Fibroblast of skin of abdomen (primary cell): ENCODE data around the gene B3GNT5. TPM values are rescaled to one million over a fixed set of nuclear protein-coding genes. Genes with fewer than 3 reads are reported as not detected.
"Not testable (repeated sequence)": the region's sequence is repeated elsewhere in the genome, so short reads cannot be mapped to it uniquely, and the experiment has no call there.

ENCODE experiments used
- DNase-seq: peaks from one replicate; pipeline ENCODE4 v3.0.0-alpha.2; 2013
- polyA plus RNA-seq, 2 experiments: library from polyadenylated mRNA; unstranded; fragments of 120-200 nt; gene quantifications; one replicate each; pipeline ENCODE4 v1.2.1, GENCODE V29; 2013; ENCODE audit not compliant: insufficient read length in 2 of 2

Gene B3GNT5
- 8.7 TPM for polyA plus RNA-seq (2013, experiment 1 of 2; ENCODE audit: insufficient read length)
- 9.2 TPM for polyA plus RNA-seq (2013, experiment 2 of 2; ENCODE audit: insufficient read length)

DNA sequence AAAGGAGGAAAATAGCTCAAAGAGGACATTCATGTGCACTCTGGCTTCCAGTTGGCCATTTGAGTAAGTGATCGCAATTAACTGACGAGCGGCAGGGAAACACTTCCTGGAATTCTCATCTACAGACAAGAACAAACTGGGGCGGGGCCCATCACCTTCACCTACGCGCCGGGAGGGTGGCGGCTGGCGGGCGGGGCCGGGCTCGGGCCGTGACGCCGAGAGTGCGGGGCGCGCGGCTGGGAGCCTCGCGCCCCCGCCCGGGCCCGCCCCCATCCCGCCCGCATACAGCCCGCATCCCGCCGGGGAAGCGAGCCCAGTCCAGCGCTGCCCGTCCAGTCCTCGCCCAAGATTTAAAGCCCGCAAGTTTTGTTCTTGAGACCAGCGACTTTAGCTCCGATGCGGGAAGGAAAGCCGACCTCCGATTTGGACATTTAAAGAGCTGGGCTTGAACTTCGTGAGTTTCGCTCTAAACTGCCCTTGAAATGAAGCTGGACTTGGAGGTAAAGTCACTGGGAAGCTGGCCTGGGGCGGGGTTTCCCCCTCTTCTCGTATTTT, at the start of gene B3GNT5:
Gene B3GNT5, plus strand, starts transcription at position 281 of the 555 bp plus-strand sequence. CDS start 16,546 bp downstream, outside the sequence.
- no peak for DNase-seq

GRCh38 chr3:183203670-183204069, 49.4 kb upstream of the B3GNT5 start:
- no peak for DNase-seq

DNA sequence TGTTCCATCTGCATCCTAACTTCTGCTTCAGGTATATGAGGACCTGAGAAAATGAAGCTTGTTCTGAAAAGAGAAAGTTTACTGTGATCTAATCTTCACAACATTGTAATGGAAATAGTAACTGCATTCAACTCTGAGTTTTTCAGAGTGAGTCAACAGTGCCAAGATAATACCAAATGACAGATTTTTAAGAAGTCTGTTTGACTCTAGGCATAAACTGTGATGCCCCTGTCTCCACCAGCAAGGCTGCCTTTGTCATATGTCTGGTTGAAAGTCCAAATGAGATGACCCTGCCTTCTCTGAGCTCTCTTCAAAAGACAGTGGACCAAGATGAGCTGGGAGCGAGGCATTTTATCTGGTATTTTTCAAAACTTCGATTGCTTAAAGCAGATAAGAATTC, 44.8 kb upstream of the B3GNT5 start:
- DNase-seq: no peak

- no peak for DNase-seq
These were observed 44.3 kb upstream of the B3GNT5 start for GRCh38 chr3:183208800-183209199.

DNA sequence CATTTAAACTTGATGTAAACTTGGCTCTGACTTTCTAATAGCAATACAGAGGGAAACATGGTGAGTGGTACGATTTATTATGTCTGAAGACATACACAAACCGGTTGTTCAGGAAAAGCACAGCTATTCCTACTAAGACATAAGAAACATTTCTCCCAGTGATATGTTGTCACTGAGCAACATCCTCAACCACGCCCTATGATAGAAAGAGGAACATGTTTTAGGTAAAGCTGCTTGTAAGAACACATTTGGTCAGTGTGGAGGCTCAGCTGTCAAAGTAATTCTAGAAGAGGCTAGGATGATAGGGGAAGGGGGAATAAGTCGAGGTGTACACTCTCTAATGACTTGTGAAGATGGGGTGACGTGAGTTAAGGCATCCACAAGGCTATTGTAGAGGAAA, 42.7 kb upstream of the B3GNT5 start:
- DNase-seq: no peak

- DNase-seq: no peak
These were observed 42.2 kb upstream of the B3GNT5 start for GRCh38 chr3:183210862-183211341.

DNA sequence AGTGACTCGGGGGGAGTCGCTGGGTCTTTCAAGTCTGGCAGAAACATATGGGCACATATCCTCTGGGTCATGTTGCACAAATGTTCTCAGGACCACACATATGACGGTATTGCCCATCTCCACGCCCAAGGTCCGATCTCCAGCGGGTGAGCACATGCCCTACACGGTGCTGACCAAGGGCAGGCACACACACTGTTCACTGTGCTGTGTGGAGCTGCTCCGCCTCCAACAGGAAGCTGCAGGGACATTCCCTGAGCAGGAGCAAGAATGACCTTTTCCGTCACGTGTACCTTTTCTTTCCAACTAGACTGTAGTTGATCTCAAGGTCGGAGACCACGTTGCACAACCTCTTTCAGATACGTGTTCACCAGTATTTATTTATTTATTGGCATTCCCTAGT, 41.7 kb upstream of the B3GNT5 start:
- no peak for DNase-seq

DNA sequence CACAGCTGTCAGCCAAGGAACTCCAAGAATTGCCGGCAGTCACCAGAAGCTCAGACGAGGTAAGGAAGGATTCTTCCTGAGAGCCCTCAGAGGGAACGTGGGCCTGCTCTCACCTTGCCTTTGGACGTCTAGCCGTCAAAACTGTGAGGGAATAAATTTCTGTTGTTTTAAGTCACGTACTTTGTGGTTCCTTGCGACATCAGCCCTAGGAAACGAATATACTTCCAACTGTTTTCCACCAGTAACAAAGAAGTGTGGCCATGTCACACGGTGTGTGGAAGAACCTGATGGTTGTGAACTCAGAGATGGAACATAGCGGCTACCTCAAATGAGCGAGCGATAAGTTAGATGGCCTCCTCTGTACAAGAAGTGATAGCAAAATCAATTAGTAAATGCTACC, 41.0 kb upstream of the B3GNT5 start:
- no peak for DNase-seq

GRCh38 chr3:183212565-183212964, 40.5 kb upstream of the B3GNT5 start:
- no peak for DNase-seq

DNA sequence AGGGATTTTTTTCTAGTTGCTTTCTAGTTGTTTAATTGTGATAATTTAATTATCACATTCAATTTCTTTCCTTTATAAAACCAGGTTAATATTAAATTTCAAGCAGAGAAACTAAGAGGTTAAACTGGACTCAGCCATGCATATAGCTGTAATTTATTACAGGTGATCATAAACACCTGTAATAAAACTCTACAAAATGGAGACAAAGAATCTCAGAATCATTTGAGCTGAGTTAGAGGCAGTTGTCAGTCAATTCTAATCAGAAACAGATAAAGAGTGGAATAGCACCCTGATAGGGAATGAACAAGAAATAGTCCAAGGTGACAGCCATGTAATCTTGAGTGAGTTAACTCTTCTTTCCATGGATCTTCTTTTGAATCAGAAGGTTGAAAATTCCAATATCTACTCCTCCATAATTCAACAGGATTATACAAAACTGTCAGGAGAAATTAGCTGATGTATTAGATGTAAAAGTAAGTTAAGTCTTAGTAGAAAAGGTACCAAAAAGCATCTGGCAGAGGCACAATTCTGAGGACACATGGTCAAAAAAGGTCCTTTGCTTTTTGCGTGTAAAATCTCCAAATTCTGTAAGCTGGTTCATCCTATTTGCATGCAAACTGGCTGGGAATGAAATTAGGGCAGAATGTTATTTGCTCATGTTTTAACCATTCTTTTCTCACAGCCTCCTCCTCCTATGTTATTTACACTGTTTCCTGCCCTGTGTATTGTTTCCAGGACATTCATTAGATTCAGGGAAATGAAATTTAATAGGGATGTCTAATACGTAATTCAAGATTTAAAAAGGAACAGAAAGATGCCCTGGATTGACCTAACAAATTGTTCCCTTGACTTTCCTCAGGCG, 39.4 kb upstream of the B3GNT5 start:
- DNase-seq: no peak

DNA sequence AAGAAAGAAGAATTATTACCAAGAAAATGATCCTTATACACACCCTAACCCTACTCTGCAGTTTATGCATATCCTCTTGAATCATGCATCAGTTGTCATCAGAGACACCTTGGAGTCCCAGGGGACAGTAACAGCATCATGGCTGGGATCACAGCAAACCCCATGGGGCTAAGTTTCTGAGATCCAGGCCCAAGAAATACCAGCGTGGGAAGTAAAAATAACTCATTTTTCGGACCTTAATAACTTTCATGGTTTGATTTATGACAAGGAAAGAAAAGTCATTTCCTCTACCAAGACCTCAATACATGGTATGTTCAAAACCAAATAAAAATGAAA, 38.8 kb upstream of the B3GNT5 start:
- DNase-seq: no peak

DNA sequence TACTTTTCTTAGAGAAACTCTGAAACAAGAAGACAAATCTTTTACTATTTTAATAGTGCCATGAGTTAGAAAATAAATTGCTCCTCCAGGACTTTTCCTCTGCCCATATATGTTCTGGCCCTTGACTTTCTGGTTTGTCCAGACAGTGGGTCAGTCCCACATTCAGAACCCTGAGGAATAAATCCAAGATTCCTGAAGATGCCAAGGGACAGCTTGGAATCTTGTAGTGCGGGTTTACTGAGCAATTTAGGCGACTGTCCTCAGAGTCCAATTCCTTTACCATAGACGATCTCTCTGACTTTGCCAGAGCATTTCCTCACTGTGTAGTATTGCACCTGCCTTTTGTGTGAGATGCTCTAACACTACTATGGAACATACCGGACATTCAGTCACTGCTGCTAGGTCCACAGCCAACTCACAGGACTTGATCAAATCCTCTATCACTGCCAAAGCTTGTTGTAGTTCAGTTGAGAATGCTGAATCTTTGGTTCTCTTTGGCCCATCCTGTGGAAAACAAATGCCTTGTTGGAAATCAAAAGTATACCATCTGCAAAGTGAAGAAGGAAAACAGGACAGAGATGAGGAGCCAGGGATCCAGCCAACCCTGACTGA, 37.4 kb upstream of the B3GNT5 start:
- no peak for DNase-seq

GRCh38 chr3:183217548-183218332, 35.3 kb upstream of the B3GNT5 start:
- no peak for DNase-seq

- DNase-seq: no peak
These were observed 34.2 kb upstream of the B3GNT5 start for GRCh38 chr3:183218826-183219225.

GRCh38 chr3:183220828-183221227, 32.2 kb upstream of the B3GNT5 start:
- peak; percentile 17 for DNase-seq

GRCh38 chr3:183222631-183223235, 30.3 kb upstream of the B3GNT5 start:
- no peak for DNase-seq

DNA sequence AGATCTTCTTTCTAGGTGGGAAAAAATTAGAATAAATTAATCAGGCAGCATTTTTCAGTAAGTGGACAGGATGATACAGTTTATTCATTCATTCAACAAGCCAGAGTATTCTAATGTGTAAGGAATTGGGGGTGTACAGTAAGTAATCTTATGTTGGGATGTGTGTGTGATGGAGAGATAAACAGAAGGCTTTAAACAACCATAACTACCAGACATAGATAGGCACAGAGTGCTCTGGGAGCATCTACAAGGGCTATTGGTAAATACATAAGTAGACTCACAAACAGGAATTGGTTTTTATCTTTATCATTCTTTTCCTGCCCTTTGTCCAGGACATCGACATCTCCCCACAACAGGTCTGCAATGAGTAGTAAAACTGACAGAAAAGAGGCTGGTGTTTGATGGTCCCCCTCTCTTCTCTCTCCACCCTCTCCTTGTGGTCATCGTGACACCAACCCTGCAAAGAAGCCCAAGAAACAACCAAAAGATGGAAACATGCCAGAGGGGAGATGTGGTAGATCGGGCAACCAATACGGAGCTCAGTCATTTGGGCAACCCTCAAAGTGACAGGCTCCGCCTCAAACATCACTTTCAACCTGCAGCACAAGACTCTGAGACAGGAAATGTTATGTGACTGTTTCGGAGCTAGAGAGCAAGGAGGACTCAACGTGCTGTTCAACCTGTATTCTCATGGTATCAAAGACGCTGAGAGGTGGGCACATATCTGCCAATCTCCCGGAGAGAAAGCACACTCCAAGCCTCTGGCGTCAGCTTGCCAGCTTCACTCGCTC, 28.7 kb upstream of the B3GNT5 start:
- no peak for DNase-seq

- DNase-seq: no peak
These were observed 26.6 kb upstream of the B3GNT5 start for GRCh38 chr3:183226333-183226890.

DNA sequence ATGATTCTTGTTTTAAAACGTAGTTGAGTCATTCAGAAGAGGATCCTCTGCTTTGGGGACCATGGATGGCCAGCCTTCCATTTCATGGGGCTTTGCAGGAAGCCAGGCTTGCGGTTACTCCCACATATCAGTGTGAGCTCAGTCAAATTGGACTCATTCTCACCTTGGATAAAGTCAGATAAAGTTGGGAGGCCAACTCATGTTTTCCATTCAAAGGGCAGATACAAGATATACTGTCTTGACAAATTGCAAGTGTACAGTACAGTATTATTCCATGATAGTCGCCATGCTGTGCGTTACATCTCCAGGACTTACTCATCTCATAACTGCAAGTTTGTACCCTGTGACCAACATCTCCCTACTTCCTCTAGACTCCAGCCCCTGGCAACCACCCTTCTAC, 25.5 kb upstream of the B3GNT5 start:
- DNase-seq: no peak

GRCh38 chr3:183229178-183229577, 23.9 kb upstream of the B3GNT5 start:
- no peak for DNase-seq

DNA sequence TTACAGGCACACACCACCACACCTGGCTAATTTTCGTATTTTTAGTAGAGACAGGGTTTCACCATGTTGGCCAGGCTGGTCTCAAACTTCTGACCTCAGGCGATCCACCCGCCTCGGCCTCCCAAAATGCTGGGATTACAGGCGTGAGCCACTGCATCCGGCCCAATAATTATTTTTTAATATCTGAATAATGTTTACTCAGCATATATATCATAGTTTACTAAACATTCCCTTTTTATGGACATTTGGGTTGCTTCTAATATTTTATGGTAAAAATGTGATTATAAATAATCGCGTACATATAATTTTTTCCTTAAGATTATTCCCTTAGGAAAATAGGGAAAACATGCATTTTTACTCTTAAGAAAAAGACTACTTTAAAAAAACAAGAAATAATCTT, 22.8 kb upstream of the B3GNT5 start:
- not testable (repeated sequence) for DNase-seq
